ENCODE data around the gene TMEM134. TPM values are rescaled to one million over a fixed set of nuclear protein-coding genes. Genes with fewer than 3 reads are reported as not detected.
"Not testable (repeated sequence)": the region's sequence is repeated elsewhere in the genome, so short reads cannot be mapped to it uniquely, and the experiment has no call there.

TMEM134 gene
- total RNA-seq, 3 donors from 2014 or later (not counting 1 experiment from before 2014, with no cell fraction given), result 57.8 to 65.7 (median 61.2) TPM

DNA sequence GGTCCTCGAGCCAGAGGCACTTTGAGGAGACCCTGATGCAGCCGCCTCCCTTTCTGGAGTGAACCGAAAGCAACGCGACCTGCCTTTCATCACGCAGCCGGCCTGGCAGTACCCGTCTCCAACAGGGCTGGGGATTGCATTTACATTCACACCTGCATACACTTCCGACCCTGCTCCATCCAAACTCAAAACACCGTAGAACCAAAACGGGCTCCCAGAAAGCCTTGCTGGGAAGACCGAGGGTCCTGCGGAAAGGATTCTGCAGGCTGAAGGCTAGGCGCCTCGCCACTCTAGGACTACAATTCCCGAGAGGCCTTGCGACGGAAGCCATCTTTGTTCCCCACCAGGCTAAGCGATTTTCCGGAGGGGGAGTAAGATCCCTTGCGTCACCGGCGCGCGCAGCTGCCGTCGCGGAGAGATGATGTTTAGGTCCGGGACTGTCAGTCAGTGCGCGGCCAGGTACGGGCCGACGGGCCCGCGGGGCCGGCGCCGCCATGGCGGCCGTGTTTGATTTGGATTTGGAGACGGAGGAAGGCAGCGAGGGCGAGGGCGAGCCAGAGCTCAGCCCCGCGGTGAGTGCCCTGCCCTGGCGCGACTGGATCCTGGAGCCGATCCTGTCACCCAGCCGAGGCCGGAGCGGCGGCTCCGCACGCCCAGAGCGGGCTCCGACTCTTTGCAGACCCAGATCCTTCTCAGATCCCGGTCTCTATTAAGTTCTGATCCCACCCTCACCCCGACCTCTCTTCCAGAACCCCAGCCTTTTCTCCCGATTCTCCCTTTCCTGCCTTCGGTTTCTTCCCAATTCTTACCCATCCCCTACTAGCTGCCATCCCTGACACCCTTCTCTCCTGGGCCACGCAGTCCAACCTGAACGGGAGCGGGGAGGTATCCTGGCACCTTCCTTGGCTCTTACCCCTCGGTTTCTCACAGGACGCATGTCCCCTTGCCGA is 40.7 kb downstream of the TMEM134 start, which contains the start of gene RPS6KB2:
Gene RPS6KB2, plus strand, starts transcription at position 443 of the 950 bp plus-strand sequence. Its CDS starts 52 bp downstream, at position 495.
- H3K27me3 ChIP-seq (ENCODE audit: control insufficient read depth, insufficient read depth, low read length), result no peaks in the 10 kb centered on the region
- H3K4me1 ChIP-seq (ENCODE audit: control insufficient read depth, insufficient read depth, low read length), result peaks cover 47% of the 10 kb centered on the region
- H3K36me3 Mint-ChIP-seq, result no peaks in the 10 kb centered on the region
- H3K27ac Mint-ChIP-seq, result peak within 1 kb of the TSS; percentile 92 to 94
- H3K4me3 ChIP-seq (ENCODE audit: low read length), result peak within 1 kb of the TSS; percentile 74
- H3K9me3 ChIP-seq (ENCODE audit: control insufficient read depth, insufficient read depth, low read length), result no peaks in the 10 kb centered on the region
- TF ChIP-seq, protein P1, sequence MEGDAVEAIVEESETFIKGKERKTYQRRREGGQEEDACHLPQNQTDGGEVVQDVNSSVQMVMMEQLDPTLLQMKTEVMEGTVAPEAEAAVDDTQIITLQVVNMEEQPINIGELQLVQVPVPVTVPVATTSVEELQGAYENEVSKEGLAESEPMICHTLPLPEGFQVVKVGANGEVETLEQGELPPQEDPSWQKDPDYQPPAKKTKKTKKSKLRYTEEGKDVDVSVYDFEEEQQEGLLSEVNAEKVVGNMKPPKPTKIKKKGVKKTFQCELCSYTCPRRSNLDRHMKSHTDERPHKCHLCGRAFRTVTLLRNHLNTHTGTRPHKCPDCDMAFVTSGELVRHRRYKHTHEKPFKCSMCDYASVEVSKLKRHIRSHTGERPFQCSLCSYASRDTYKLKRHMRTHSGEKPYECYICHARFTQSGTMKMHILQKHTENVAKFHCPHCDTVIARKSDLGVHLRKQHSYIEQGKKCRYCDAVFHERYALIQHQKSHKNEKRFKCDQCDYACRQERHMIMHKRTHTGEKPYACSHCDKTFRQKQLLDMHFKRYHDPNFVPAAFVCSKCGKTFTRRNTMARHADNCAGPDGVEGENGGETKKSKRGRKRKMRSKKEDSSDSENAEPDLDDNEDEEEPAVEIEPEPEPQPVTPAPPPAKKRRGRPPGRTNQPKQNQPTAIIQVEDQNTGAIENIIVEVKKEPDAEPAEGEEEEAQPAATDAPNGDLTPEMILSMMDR (IDR thresholded peaks at IDR 0.05), result no peak
- H3K4me3 Mint-ChIP-seq, result peak within 1 kb of the TSS; percentile 93
- under 1% methylated on average over 68 of the region's 68 CpGs for WGBS (ENCODE audit: insufficient coverage)
- no peaks in the 10 kb centered on the region for H3K9me3 Mint-ChIP-seq
- H3K36me3 ChIP-seq (ENCODE audit: control insufficient read depth, insufficient read depth, low read length), result peaks cover 18% of the 10 kb centered on the region
- intact Hi-C loops (cut with micrococcal nuclease), result loop anchor here (5.0 kb wide), 1 partner anchor 34 kb away; no protein-coding TSS in a partner anchor
- H3K27me3 Mint-ChIP-seq (ENCODE audit: low read depth in 2 of 2), result no peaks in the 10 kb centered on the region
- H3K27ac ChIP-seq (ENCODE audit: low read length), result peak within 1 kb of the TSS; percentile 83
- peaks cover 29 to 31% of the 10 kb centered on the region in 2 donors for H3K4me1 Mint-ChIP-seq
- ATAC-seq (peak; percentile 90 to 96 (median 91)), DNase-seq (peak; percentile 99 to 100)

DNA sequence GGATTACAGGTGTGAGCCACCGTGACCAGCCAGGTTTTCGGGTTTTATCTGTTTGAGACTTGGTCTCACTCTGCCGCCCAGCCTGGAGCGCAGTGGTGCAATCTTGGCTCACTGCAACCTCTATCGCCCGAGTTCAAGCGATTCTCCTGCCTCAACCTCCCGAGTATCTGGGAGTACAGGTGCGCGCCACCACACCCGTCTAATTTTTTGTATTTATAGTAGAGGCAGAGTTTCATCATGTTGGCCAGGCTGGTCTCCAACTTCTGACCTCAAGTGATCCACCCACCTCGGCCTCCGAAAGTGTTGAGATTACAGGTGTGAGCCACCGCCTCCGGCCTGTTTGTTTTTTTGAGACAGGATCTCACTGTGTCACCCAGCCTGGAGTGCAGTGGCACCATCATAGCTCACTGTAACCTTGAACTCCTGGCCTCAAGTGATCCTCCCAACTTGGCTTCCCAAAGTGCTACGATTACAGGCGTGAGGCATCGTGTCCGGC is 41.6 kb downstream of the TMEM134 start:
- H3K36me3 Mint-ChIP-seq; H3K9me3 Mint-ChIP-seq; ATAC-seq; H3K27me3 Mint-ChIP-seq (ENCODE audit: low read depth in 2 of 2); DNase-seq; H3K9me3 ChIP-seq (ENCODE audit: control insufficient read depth, insufficient read depth, low read length); H3K27me3 ChIP-seq (ENCODE audit: control insufficient read depth, insufficient read depth, low read length): not testable (repeated sequence)
- Histone ChIP-seq H3K36me3 (ENCODE audit: control insufficient read depth, insufficient read depth, low read length) (peaks cover 14% of the 10 kb centered on the region), H3K4me1 (ENCODE audit: control insufficient read depth, insufficient read depth, low read length) (peaks cover 38% of the 10 kb centered on the region), H3K27ac (ENCODE audit: low read length) (peak overlapping the region; percentile 83), H3K4me3 (ENCODE audit: low read length) (peak overlapping the region; percentile 74)
- WGBS (ENCODE audit: insufficient coverage), result 75% methylated on average over 19 of the region's 19 CpGs
- Mint-ChIP-seq H3K4me1 (peaks cover 26 to 33% of the 10 kb centered on the region in 2 donors), H3K4me3 (peak overlapping the region; percentile 93), H3K27ac (peak overlapping the region; percentile 92 to 94)
- intact Hi-C loops (cut with micrococcal nuclease), result loop anchor here (5.0 kb wide), 1 partner anchor 35 kb away; no protein-coding TSS in a partner anchor

DNA sequence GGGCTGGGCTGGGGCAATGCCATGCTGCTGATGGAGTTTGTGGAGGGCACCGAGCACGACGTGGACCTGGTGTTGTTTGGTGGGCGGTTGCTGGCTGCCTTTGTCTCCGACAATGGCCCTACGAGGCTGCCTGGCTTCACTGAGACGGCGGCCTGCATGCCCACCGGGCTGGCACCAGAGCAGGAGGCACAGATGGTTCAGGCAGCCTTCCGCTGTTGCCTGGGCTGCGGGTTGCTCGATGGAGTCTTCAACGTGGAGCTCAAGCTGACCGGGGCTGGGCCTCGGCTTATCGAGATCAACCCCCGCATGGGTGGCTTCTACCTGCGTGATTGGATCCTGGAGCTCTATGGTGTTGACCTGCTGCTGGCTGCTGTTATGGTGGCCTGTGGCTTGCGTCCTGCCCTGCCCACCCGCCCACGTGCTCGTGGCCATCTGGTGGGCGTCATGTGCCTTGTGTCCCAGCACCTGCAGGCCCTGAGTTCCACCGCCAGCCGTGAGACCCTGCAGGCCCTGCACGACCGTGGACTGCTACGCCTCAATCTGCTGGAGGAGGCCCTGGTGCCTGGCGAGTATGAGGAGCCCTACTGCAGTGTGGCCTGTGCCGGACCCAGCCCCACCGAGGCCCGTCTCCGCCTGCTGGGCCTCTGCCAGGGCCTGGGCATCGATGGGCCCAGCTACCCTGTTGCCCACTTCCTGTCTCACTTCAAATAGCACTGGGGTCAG is 45.0 kb downstream of the TMEM134 start:
- no peak overlapping the region for H3K27ac ChIP-seq (ENCODE audit: low read length)
- TF ChIP-seq, protein P1 (IDR thresholded peaks at IDR 0.05), result no peak
- H3K4me1 Mint-ChIP-seq, result peaks cover 23 to 44% of the 10 kb centered on the region in 2 donors
- H3K4me3 ChIP-seq (ENCODE audit: low read length), result no peak overlapping the region
- H3K36me3 ChIP-seq (ENCODE audit: control insufficient read depth, insufficient read depth, low read length), result no peaks in the 10 kb centered on the region
- H3K4me3 Mint-ChIP-seq, result no peak overlapping the region
- H3K27ac Mint-ChIP-seq, result no peak overlapping the region
- peaks cover 42% of the 10 kb centered on the region for H3K4me1 ChIP-seq (ENCODE audit: control insufficient read depth, insufficient read depth, low read length)
- H3K27me3 Mint-ChIP-seq (ENCODE audit: low read depth in 2 of 2), result no peaks in the 10 kb centered on the region
- ATAC-seq, result no peak
- 85% methylated on average over 34 of the region's 34 CpGs for WGBS (ENCODE audit: insufficient coverage)
- no peaks in the 10 kb centered on the region for H3K9me3 Mint-ChIP-seq
- H3K36me3 Mint-ChIP-seq, result no peaks in the 10 kb centered on the region
- no peaks in the 10 kb centered on the region for H3K27me3 ChIP-seq (ENCODE audit: control insufficient read depth, insufficient read depth, low read length)
- H3K9me3 ChIP-seq (ENCODE audit: control insufficient read depth, insufficient read depth, low read length), result no peaks in the 10 kb centered on the region
- no peak for DNase-seq
- intact Hi-C loops (cut with micrococcal nuclease), result no loop called here
